GM12878 (cell line): ENCODE data around the gene OTUB2. TPM values are rescaled to one million over a fixed set of nuclear protein-coding genes. Genes with fewer than 3 reads are reported as not detected.

ENCODE experiments used
- ATAC-seq: fragments of 200-7000 bp; cut with Tn5 transposase; 3 replicates; pipeline ENCODE4 v1.9.1; 2020; ENCODE audit warnings: mild to moderate bottlenecking, moderate library complexity
- BruUV-seq: library from RNA; stranded (reverse); fragments of 400-500 nt; replicated peaks from 2 replicates; lab custom pipeline; 2021; lab: Mats Ljungman, UMichigan
- CTCF ChIA-PET: fragments of 300-600 bp; sonication (Branson Sonifier 250); formaldehyde crosslinking; extraction: SDS; loops from one replicate; lab custom pipeline; 2021; ENCODE audit warnings: inconsistent platforms; lab: Yijun Ruan, JAX
- POLR2A ChIA-PET: fragments of 350-600 bp; formaldehyde crosslinking; extraction: SDS; loops from one replicate; lab custom pipeline; 2021; ENCODE audit warnings: inconsistent platforms; lab: Charles Lee
- RAD21 ChIA-PET: fragments of 300-600 bp; sonication (Branson Sonifier 250); formaldehyde crosslinking; loops from one replicate; lab custom pipeline; 2023; ENCODE audit warnings: antibody characterized with exemption; ENCODE audit not compliant: unreplicated experiment; lab: Charles Lee
- SMC1A ChIA-PET: fragments of 300-600 bp; sonication (Branson Sonifier 250); formaldehyde crosslinking; loops from one replicate; lab custom pipeline; 2023; ENCODE audit not compliant: unreplicated experiment, uncharacterized antibody; lab: Charles Lee
- DNase-seq: peaks from one replicate; pipeline ENCODE4 v3.0.0-alpha.2; 2011; ENCODE audit warnings: low read depth, low spot score
- FAIRE-seq: peaks from 3 replicates; lab custom pipeline; 2011; peaks lifted over from hg19 to GRCh38; lab: Jason Lieb, UNC
- H2AFZ ChIP-seq: 2 replicates; pipeline ENCODE4 v1.6.0; 2011; ENCODE audit warnings: low read depth, low read length, control low read depth; ENCODE audit not compliant: control insufficient read depth
- H3K27ac ChIP-seq: 2 replicates; pipeline ENCODE4 v1.5.1; 2011; ENCODE audit warnings: control low read depth; ENCODE audit not compliant: control insufficient read depth, insufficient read depth
- H3K27me3 ChIP-seq, 2 experiments: replicated peaks in 1 of 2; 2 replicates each; pipeline versions ENCODE4 v1.6.0 to v1.6.1; 2011; ENCODE audit warnings: low read length in 1 of 2; ENCODE audit not compliant: control insufficient read depth in 2 of 2, insufficient read depth in 2 of 2
- H3K36me3 ChIP-seq, 2 experiments: 2 replicates each; pipeline ENCODE4 v1.5.1; 2011; ENCODE audit warnings: low read length in 1 of 2; ENCODE audit not compliant: control insufficient read depth in 2 of 2, insufficient read depth in 2 of 2
- H3K4me1 ChIP-seq: 2 replicates; pipeline ENCODE4 v1.6.1; 2011; ENCODE audit warnings: mild to moderate bottlenecking, low read length, moderate library complexity, mixed read lengths; ENCODE audit not compliant: control insufficient read depth, insufficient read depth
- H3K4me2 ChIP-seq: 2 replicates; pipeline ENCODE4 v1.6.0; 2011; ENCODE audit warnings: control low read depth; ENCODE audit not compliant: control insufficient read depth, insufficient read depth
- H3K4me3 ChIP-seq: fragments of 200-600 bp; sonication (generic); 2 replicates; pipeline ENCODE4 v1.5.1; 2016
- H3K79me2 ChIP-seq: 2 replicates; pipeline ENCODE4 v1.6.0; 2011; ENCODE audit warnings: low read length; ENCODE audit not compliant: control insufficient read depth, insufficient read depth
- H3K9ac ChIP-seq: 2 replicates; pipeline ENCODE4 v1.8.0; 2011; ENCODE audit warnings: low read length, control low read depth, mixed read lengths; ENCODE audit not compliant: control insufficient read depth, insufficient read depth
- H3K9me3 ChIP-seq: replicated peaks from 3 replicates; pipeline ENCODE4 v1.5.1; 2011; ENCODE audit warnings: mild to moderate bottlenecking, low read length; ENCODE audit not compliant: control insufficient read depth, insufficient read depth
- H4K20me1 ChIP-seq: 2 replicates; pipeline ENCODE4 v1.6.0; 2011; ENCODE audit not compliant: control insufficient read depth, insufficient read depth
- BHLHE40 ChIP-seq, 2 experiments: fragments of 450-650 bp in 1 of 2; IDR thresholded peaks; 2 replicates each; pipeline ENCODE4 v1.6.1; 2011 to 2017; ENCODE audit warnings: low read depth in 2 of 2, borderline replicate concordance in 1 of 2, improper control_type of control experiment in 1 of 2, low read length in 1 of 2, mild to moderate bottlenecking in 1 of 2
- BRCA1 ChIP-seq: IDR thresholded peaks from 2 replicates; pipeline ENCODE4 v1.6.1; 2011; ENCODE audit warnings: low read depth, low read length, improper control_type of control experiment
- CBX5 ChIP-seq: sonication (generic); IDR thresholded peaks from 2 replicates; pipeline ENCODE4 v1.6.1; 2016; ENCODE audit warnings: low read depth, moderate library complexity, mild to moderate bottlenecking, inconsistent platforms
- EED ChIP-seq: sonication (generic); IDR thresholded peaks from 2 replicates; pipeline ENCODE4 v1.6.1; 2016; ENCODE audit warnings: antibody characterized with exemption, low read depth
- KDM1A ChIP-seq: fragments of 200-600 bp; sonication (generic); IDR thresholded peaks from 2 replicates; pipeline ENCODE4 v1.6.1; 2016; ENCODE audit warnings: borderline replicate concordance
- NBN ChIP-seq: fragments of 450-650 bp; IDR thresholded peaks from 2 replicates; pipeline ENCODE4 v1.6.1; 2016
- NFYA ChIP-seq: IDR thresholded peaks from 2 replicates; pipeline ENCODE4 v1.6.1; 2011; ENCODE audit warnings: low read depth, mild to moderate bottlenecking, low read length, improper control_type of control experiment, borderline replicate concordance
- NRF1 ChIP-seq: conservative IDR thresholded peaks from 2 replicates; pipeline ENCODE4 v1.6.1; 2011; ENCODE audit warnings: mild to moderate bottlenecking, low read depth, low read length, improper control_type of control experiment
- RUNX3 ChIP-seq: IDR thresholded peaks from 2 replicates; pipeline ENCODE4 v1.6.1; 2012; ENCODE audit warnings: low read length, inconsistent platforms
- WGBS: methylation state at CpG from one replicate; pipeline ENCODE4 v1.1.6; 2016; ENCODE audit warnings: low lambda C conversion rate; ENCODE audit not compliant: insufficient replicate concordance, insufficient coverage; ENCODE audit errors: missing lambda C conversion rate; 5-methylcytosine and 5-hydroxymethylcytosine counted together
- in situ Hi-C: fragments of 300-500 bp; cut with MboI; formaldehyde crosslinking; loops from 9 replicates; pipeline ENCODE4 v1.14.3; 2018; ENCODE audit warnings: mixed read lengths
- intact Hi-C: fragments of 100-400 bp; cut with micrococcal nuclease; formaldehyde crosslinking; loops from one replicate; pipeline ENCODE4 v1.14.2; 2022; ENCODE audit not compliant: unreplicated experiment
- polyA plus RNA-seq, 11 experiments: library from polyadenylated mRNA; depleted of rRNA in 4 of 11; unstranded in 6 of 11; stranded (reverse) in 5 of 11; fragments of >200 nt; fragmentation: Nextera tagmentation in 4 of 11; fragmentation: Illumina TruSeq in 1 of 11; extraction: Ambion mirVana in 4 of 11; extraction: Trizol in 1 of 11; gene quantifications; 1 replicate in 1 of 11; 2 replicates in 10 of 11; pipeline versions ENCODE4 v1.2.1 to v1.2.3, GENCODE V29; 2011 to 2016; ENCODE audit warnings: inconsistent platforms in 2 of 11, missing spikeins in 2 of 11, low read depth in 1 of 11
- total RNA-seq, 4 experiments: library from RNA; depleted of rRNA in 3 of 4; stranded (reverse); fragments of >200 nt in 3 of 4; fragmentation: Illumina TruSeq in 1 of 4; extraction: Trizol in 1 of 4; gene quantifications; 2 replicates each; pipeline versions ENCODE4 v1.2.1 to v1.2.3, GENCODE V29; 2013 to 2021
- TF ChIP-seq, protein P1 (sequence below): fragments of 450-650 bp; IDR thresholded peaks from 2 replicates; pipeline ENCODE4 v1.6.1; 2018; ENCODE audit warnings: mild to moderate bottlenecking, low read depth, moderate library complexity; ENCODE audit not compliant: partially characterized antibody
- TF ChIP-seq, protein P2 (sequence below): IDR thresholded peaks from 2 replicates; pipeline ENCODE4 v1.6.1; 2012; ENCODE audit warnings: improper control_type of control experiment, low read depth, low read length; ENCODE audit not compliant: insufficient replicate concordance
- TF ChIP-seq, protein P3 (sequence below): IDR thresholded peaks from 2 replicates; pipeline ENCODE4 v1.6.1; 2012; ENCODE audit warnings: mild to moderate bottlenecking, low read depth, low read length

The OTUB2 gene
- total and polyA plus RNA-seq, 10 of the 15 experiments (the other 5 are each of a cell fraction or from before 2014, with no cell fraction given), result 0.05 to 0.82 (median 0.43) TPM

DNA sequence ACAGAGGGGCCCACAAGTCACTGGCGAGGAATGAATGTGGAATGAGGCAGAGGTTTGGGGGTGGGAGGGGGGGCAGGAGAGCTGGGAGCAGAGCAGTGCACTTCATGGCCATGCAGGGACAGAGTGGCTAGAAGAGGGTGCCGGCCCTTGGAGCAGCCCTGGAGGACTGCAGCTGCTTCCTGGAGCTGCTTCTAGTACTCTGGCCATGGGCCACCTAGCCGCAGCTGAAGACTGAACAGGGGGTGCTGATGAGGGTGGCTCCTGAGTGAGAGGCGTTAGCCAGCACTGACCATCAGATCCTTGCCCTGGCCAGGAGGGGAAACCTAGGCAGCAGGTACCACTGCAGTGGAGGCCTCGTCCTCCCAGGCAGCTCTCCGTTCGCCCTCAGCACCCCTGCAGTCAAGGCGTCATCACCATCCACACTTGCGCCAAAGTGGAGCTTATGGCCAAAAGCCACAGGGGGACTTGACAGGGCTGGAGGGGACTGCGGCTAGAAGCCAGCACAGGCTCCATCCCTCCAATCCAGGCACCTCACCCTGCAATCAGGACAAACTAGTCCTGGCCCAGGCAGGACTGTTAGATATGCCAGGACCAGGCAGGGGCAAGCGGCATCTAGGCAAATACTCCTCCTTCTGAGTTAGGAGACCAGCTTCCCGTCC lies 16.4 kb downstream of the OTUB2 start:
- Histone ChIP-seq H3K9me3 (no peaks in the 10 kb centered on the region), H3K27ac (no peak overlapping the region), H2AFZ (no peak overlapping the region), H4K20me1 (no peaks in the 10 kb centered on the region), H3K4me1 (no peaks in the 10 kb centered on the region), H3K9ac (no peak overlapping the region), H3K4me3 (no peak overlapping the region), H3K4me2 (no peak overlapping the region), H3K36me3 (peaks cover 5 to 6% of the 10 kb centered on the region in 2 experiments; a peak in 3 of 4 replicates), H3K79me2 (no peaks in the 10 kb centered on the region), H3K27me3 (no peaks in the 10 kb centered on the region)
- WGBS, result 73% methylated on average over 12 of the region's 12 CpGs
- in situ Hi-C loops, result no loop called here
- DNase-seq (no peak), FAIRE-seq (no peak), ATAC-seq (no peak)
- intact Hi-C loops, result no loop called here
- BruUV-seq, result no TSS peak
- POLR2A ChIA-PET, result no interaction called here
- RAD21 ChIA-PET, result interaction anchor here (0.5 kb wide), 1 partner anchor 1256 kb away, joined by 3 read pairs; no protein-coding TSS in a partner anchor
- SMC1A ChIA-PET, result no interaction called here
- CTCF ChIA-PET, result interaction anchor here (1.4 kb wide), 1 partner anchor 21 kb away, joined by 3 read pairs; no protein-coding TSS in a partner anchor
- TF ChIP-seq, protein P1, sequence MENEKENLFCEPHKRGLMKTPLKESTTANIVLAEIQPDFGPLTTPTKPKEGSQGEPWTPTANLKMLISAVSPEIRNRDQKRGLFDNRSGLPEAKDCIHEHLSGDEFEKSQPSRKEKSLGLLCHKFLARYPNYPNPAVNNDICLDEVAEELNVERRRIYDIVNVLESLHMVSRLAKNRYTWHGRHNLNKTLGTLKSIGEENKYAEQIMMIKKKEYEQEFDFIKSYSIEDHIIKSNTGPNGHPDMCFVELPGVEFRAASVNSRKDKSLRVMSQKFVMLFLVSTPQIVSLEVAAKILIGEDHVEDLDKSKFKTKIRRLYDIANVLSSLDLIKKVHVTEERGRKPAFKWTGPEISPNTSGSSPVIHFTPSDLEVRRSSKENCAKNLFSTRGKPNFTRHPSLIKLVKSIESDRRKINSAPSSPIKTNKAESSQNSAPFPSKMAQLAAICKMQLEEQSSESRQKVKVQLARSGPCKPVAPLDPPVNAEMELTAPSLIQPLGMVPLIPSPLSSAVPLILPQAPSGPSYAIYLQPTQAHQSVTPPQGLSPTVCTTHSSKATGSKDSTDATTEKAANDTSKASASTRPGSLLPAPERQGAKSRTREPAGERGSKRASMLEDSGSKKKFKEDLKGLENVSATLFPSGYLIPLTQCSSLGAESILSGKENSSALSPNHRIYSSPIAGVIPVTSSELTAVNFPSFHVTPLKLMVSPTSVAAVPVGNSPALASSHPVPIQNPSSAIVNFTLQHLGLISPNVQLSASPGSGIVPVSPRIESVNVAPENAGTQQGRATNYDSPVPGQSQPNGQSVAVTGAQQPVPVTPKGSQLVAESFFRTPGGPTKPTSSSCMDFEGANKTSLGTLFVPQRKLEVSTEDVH, result no peak
- TF ChIP-seq, protein P2, sequence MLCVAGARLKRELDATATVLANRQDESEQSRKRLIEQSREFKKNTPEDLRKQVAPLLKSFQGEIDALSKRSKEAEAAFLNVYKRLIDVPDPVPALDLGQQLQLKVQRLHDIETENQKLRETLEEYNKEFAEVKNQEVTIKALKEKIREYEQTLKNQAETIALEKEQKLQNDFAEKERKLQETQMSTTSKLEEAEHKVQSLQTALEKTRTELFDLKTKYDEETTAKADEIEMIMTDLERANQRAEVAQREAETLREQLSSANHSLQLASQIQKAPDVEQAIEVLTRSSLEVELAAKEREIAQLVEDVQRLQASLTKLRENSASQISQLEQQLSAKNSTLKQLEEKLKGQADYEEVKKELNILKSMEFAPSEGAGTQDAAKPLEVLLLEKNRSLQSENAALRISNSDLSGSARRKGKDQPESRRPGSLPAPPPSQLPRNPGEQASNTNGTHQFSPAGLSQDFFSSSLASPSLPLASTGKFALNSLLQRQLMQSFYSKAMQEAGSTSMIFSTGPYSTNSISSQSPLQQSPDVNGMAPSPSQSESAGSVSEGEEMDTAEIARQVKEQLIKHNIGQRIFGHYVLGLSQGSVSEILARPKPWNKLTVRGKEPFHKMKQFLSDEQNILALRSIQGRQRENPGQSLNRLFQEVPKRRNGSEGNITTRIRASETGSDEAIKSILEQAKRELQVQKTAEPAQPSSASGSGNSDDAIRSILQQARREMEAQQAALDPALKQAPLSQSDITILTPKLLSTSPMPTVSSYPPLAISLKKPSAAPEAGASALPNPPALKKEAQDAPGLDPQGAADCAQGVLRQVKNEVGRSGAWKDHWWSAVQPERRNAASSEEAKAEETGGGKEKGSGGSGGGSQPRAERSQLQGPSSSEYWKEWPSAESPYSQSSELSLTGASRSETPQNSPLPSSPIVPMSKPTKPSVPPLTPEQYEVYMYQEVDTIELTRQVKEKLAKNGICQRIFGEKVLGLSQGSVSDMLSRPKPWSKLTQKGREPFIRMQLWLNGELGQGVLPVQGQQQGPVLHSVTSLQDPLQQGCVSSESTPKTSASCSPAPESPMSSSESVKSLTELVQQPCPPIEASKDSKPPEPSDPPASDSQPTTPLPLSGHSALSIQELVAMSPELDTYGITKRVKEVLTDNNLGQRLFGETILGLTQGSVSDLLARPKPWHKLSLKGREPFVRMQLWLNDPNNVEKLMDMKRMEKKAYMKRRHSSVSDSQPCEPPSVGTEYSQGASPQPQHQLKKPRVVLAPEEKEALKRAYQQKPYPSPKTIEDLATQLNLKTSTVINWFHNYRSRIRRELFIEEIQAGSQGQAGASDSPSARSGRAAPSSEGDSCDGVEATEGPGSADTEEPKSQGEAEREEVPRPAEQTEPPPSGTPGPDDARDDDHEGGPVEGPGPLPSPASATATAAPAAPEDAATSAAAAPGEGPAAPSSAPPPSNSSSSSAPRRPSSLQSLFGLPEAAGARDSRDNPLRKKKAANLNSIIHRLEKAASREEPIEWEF, result no peak
- TF ChIP-seq BHLHE40 (IDR thresholded peaks at IDR 0.05; ENCODE audit: borderline replicate concordance in 1 of 2, low read depth in 2 of 2, low read length in 1 of 2), result no peak
- no peak for TF ChIP-seq NRF1
- no peak for TF ChIP-seq EED
- TF ChIP-seq CBX5, result no peak
- TF ChIP-seq NFYA, result no peak
- no peak for TF ChIP-seq KDM1A
- TF ChIP-seq NBN, result no peak
- no peak for TF ChIP-seq RUNX3
- TF ChIP-seq, protein P3, sequence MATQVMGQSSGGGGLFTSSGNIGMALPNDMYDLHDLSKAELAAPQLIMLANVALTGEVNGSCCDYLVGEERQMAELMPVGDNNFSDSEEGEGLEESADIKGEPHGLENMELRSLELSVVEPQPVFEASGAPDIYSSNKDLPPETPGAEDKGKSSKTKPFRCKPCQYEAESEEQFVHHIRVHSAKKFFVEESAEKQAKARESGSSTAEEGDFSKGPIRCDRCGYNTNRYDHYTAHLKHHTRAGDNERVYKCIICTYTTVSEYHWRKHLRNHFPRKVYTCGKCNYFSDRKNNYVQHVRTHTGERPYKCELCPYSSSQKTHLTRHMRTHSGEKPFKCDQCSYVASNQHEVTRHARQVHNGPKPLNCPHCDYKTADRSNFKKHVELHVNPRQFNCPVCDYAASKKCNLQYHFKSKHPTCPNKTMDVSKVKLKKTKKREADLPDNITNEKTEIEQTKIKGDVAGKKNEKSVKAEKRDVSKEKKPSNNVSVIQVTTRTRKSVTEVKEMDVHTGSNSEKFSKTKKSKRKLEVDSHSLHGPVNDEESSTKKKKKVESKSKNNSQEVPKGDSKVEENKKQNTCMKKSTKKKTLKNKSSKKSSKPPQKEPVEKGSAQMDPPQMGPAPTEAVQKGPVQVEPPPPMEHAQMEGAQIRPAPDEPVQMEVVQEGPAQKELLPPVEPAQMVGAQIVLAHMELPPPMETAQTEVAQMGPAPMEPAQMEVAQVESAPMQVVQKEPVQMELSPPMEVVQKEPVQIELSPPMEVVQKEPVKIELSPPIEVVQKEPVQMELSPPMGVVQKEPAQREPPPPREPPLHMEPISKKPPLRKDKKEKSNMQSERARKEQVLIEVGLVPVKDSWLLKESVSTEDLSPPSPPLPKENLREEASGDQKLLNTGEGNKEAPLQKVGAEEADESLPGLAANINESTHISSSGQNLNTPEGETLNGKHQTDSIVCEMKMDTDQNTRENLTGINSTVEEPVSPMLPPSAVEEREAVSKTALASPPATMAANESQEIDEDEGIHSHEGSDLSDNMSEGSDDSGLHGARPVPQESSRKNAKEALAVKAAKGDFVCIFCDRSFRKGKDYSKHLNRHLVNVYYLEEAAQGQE, result no peak
- no peak for TF ChIP-seq BRCA1
